HG03064 (cell line): ENCODE data around the gene OVCA2.

Experiments
- ATAC-seq: cut with Tn5 transposase; IDR thresholded peaks from one replicate; pipeline ENCODE4 v1.9.1; 2021; ENCODE audit warnings: low read depth; ENCODE audit not compliant: unreplicated experiment

The OVCA2 gene

DNA sequence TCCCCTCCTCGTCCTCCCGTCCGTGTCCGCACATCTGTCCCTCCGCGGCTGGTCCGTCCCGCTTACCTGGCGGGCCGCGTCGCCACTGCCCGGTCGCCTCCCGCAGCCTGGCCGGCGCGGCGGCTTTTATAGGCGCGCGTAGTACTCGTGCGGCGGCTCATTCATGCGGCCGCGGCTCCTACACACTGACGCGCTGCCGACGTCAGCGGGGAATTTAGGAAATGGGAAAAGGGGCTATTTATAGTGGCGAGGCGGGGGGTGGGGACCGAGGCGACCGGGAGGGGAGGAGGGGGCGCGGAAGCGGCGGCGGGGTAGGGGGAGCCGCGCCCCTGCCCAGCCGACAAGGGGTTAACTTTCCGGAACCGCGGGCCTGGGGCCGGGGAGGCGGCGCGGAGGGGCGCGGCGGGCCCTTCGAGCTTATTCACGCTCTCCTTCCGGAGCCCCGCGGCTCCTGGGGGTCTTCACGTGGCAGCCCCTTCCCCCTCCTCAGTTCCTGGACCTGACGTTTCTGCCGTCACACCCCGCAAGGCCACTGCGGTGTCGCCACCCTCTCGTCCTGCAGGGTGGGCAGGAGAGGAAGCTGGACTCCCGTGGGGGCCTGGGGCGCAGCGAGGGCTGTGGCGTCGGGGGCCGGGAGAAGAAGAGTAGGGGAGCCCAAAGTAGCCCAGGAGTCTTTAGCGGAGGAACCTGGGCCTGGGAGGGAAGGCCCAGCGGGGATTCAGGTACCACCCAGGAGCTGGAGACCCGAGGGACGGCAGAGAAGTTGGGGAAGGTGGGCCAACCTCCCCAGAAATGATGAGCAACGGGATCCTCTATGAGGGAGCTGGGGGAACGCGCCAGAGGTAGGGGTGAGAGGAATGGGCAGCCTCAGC lies 9.5 kb downstream of the OVCA2 start:
- ATAC-seq, result no peak

DNA sequence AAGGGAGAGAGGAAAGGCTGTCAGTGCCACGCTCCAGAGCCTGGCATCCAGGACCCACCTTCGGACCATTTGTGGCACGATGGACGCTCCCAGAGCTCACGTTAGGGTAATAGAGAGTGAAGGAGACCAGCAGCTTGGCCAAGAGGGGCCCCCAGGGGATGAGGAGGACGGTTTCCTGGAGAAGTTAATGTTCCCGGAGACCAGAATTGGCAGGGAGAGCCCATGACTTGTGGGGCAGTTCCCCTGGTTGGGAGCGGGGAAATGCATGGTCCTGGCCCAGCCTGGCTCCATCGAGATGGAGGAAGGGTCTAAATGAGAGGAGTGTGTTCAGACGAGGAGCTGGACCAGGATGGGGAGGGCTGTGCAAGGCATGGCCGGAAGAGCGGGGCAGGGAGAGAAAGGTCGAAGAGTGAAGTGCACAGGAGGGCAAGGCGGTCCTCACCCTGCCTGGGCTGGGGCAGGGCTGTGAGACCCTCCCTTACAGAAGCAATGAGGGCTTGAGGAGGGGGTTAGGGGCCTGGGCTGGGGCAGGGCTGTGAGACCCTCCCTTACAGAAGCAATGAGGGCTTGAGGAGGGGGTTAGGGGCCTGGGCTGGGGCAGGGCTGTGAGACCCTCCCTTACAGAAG lies 10.2 kb downstream of the OVCA2 start:
- no peak for ATAC-seq

DNA sequence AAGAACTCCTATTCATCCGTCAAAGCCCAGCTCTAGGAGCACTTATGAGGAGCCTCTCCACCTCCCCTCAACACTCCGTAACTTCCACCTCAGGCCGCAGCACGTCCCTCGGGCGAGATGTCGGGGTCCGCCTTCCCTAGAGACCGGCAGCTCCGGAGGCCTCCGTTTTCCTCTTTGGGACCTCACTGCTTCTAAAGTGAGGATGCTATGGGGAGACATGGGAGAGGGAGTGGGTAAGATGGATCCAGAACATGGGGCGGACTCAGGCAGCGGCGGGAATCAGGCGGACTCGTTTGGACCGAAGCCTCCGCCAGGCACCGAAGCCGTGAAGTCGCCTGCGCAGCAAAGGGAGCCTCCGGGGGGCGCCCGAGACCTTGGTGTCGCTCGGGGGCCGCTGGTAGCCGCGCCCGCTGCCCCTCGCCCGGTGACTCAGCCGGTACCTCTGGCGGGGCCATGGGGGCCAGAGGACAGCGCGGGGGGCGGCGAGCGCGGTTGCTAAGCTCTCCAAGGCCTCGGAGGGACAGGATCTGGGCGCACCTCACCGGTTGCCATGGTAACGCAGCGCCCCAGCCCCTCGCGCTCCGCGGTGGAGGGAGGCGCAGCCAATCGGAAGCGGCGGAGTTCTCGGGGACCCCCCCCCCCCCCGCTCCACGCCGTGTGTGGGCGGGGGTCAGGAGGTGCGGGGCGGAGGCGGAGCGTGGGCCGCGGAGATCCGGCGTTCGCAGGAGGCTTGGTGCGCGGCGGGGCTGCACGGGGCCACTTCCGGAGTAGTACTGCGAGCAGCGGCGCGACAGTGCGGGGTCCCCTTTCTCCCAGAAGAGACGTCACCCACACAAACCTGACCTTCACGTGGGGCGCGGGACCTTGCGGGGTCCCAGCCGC lies 11.8 kb downstream of the OVCA2 start:
- ATAC-seq, result no peak

- no peak for ATAC-seq
Measured at GRCh38 chr17:2054262-2054511, 12.4 kb downstream of the OVCA2 start.

- ATAC-seq, result no peak
Measured at GRCh38 chr17:2054512-2055291, 12.9 kb downstream of the OVCA2 start, which contains the start of gene HIC1. TSS of gene HIC1 (plus strand) at chr17:2055103. CDS start at chr17:2056691, 1,588 bp downstream.

DNA sequence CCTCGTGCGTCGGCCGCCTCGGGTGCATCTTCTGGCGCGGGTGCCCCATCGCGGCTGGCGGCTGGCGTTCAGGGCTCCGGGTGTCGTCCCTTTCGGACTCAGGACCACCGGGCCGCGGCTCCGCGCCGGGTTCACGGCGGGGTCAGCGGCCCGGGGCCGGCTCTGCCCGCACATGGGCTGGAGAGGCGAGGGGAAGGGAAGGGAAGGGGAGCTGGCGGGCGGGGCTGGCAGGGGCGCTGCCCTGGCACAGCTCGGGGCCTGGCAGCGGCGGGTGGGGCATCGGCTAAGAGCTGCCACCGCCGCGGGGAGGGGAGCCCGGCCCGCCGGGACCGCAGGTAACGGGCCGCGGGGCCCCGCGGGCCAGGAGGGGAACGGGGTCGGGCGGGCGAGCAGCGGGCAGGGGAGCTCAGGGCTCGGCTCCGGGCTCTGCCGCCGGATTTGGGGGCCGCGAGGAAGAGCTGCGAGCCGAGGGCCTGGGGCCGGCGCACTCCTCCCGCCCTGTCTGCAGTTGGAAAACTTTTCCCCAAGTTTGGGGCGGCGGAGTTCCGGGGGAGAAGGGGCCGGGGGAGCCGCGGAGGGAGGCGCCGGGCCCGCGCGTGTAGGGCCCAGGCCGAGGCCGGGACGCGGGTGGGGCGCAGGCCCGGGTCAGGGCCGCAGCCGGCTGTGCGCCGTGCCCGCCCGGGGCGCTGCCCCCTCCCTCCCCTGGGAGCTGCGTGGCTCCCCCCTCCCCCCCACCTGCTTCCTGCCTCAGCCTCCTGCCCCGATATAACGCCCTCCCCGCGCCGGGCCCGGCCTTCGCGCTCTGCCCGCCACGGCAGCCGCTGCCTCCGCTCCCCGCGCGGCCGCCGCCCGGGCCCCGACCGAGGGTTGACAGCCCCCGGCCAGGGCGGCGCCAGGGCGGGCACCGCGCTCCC lies 13.7 kb downstream of the OVCA2 start:
- no peak for ATAC-seq

- no peak for ATAC-seq
Measured at GRCh38 chr17:2056206-2057174, 14.7 kb downstream of the OVCA2 start.

DNA sequence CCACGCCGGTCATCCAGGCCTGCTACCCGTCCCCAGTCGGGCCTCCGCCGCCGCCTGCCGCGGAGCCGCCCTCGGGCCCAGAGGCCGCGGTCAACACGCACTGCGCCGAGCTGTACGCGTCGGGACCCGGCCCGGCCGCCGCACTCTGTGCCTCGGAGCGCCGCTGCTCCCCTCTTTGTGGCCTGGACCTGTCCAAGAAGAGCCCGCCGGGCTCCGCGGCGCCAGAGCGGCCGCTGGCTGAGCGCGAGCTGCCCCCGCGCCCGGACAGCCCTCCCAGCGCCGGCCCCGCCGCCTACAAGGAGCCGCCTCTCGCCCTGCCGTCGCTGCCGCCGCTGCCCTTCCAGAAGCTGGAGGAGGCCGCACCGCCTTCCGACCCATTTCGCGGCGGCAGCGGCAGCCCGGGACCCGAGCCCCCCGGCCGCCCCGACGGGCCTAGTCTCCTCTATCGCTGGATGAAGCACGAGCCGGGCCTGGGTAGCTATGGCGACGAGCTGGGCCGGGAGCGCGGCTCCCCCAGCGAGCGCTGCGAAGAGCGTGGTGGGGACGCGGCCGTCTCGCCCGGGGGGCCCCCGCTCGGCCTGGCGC lies 15.4 kb downstream of the OVCA2 start:
- ATAC-seq, result no peak

- ATAC-seq, result no peak
Measured at GRCh38 chr17:2057760-2058585, 16.2 kb downstream of the OVCA2 start.

DNA sequence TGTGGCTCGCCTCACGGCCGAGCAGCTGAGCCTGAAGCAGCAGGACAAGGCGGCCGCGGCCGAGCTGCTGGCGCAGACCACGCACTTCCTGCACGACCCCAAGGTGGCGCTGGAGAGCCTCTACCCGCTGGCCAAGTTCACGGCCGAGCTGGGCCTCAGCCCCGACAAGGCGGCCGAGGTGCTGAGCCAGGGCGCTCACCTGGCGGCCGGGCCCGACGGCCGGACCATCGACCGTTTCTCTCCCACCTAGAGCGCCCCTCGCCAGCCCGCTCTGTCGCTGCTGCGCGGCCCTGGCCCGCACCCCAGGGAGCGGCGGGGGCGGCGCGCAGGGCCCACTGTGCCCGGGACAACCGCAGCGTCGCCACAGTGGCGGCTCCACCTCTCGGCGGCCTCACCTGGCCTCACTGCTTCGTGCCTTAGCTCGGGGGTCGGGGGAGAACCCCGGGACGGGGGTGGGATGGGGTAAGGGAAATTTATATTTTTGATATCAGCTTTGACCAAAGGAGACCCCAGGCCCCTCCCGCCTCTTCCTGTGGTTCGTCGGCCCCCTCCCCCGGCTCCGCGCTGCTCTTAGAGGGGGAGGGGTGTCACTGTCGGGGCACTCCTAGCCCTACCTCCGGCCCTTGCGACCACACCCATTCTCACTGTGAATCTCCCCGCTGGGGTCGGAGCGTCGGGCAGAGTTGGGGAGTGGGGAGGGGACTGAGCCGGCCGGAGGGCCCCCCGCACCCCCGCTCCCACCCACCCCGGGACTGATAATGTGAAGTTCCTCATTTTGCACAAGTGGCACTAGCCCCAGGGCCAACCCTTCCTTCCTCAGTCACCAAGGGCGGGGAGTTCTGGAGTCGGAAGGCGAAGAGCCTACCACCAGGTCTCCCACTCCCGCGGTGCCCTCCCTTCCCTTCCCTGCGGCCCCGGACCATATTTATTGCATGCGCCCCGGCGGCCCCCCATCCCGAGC lies 17.0 kb downstream of the OVCA2 start:
- ATAC-seq, result no peak

DNA sequence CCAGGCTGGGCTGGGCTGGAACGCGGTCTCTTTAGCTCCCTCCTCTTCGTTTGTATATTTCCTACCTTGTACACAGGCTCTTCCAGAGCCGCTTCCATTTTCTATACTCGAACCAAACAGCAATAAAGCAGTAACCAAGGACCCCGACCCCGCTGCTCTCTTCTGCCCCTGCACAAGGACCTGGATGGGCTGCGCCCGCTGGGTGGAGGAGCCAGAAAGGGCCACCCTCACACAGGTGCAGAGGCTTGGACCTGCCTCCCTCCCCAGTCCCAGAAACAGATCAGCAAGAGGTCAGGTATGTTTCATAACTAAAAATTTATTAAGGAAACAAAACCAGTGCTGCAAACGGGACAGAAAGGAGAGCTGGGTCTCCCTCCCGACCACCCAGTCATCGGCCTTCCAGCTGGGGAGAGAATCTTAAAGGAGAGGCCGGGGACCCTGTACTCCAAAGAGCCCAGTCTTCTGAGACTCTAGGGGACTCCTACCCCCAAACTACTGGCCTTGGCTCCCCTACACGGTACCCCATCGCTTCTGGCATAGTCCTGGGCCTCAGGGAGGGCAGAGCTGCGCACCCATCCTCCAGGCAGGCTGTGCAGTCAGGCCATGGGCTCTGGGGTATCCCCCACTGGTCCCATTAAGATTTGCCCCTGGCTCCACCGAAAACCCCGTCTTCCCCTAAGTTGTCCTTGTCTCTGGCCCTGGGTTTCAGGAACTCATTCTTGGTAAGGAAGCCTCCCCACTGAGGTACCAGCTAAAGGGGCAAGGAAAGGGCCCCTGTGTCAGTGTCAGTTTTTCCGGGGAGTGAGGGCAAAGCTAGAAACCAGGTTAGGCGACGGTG lies 17.9 kb downstream of the OVCA2 start:
- ATAC-seq, result no peak

DNA sequence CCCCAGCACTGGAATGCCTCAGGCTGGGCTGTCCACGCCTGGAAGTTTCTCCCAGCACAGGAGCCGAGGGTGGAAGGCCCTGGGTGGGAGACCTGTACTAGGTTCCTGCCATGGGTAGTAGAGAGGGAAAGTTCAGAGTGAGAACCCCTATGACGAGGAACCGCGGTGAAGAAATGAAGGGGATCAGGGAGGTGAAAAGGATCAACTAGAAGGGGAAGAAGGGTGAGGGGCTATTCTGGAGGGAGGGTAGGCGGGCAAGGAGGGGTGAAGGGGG lies 18.5 kb downstream of the OVCA2 start:
- ATAC-seq, result no peak

DNA sequence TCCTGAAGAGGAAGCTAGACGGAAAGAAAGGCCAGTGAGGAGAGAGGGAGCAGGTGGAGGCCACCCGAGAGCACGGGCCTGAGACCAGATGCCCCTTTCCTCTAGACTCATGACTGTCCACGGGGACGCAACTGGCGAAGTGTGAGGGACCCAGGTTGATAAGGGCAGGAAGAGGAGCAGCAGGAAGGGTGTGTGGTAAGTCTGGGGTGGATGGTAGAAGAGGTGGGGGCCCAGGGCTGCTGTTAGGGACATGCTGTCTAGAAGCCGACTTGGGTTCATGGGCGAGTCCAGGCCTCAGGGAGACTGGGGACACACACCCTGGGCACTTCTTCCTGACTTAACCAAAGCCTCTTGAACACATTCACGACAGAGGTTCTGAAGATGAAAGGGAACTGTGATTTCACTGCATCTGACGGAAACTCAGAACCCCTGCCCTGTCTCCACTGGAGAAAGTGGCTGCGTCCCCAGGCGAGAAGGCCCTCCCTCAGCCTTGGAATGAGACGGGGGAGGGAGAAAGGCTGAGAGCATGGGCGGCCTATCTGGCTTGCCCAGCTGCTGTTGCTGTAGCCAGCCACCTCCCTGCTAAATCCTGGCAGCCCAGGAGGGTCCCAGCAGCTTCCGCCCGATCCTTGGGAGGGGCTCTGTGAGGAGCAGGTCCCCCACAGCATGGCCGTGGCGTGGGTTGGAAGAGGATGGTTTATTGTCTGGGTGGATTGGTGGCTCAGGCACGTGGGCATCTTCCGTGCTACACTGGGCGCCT lies 19.0 kb downstream of the OVCA2 start:
- no peak for ATAC-seq

GRCh38 chr17:2061441-2061958 lies 19.7 kb downstream of the OVCA2 start:
- ATAC-seq, result no peak
